NCI-H82 (cell line): ENCODE data around the gene HAUS7.

Source experiments
- DNase-seq: peaks from one replicate; lab custom pipeline; 2025; lab: John Stamatoyannopoulos, UW

Gene HAUS7

GRCh38 chrX:153470411-153471363 is at the start of gene HAUS7:
TSS of gene HAUS7 (minus strand) at chrX:153470576. CDS start at chrX:153470557, 19 bp downstream.
- DNase-seq, result peak; percentile 95

- no peak for DNase-seq
Observed at GRCh38 chrX:153519569-153520286, 49.4 kb upstream of the HAUS7 start.

GRCh38 chrX:153517946-153518834 is 47.8 kb upstream of the HAUS7 start:
- no peak for DNase-seq

GRCh38 chrX:153517423-153517822 is 47.0 kb upstream of the HAUS7 start, which contains the start of gene ATP2B3:
TSS of gene ATP2B3 (plus strand) at chrX:153517642. CDS start at chrX:153536248, 18,606 bp downstream.
- DNase-seq, result peak; percentile 54

GRCh38 chrX:153516073-153516472 is 45.7 kb upstream of the HAUS7 start:
- DNase-seq, result no peak

- DNase-seq, result no peak
Observed at GRCh38 chrX:153515435-153515834, 45.1 kb upstream of the HAUS7 start.

GRCh38 chrX:153514259-153514658 is 43.9 kb upstream of the HAUS7 start:
- DNase-seq, result no peak

- DNase-seq, result no peak
Observed at GRCh38 chrX:153513265-153513664, 42.9 kb upstream of the HAUS7 start.

GRCh38 chrX:153512501-153512893 is 42.1 kb upstream of the HAUS7 start:
- DNase-seq, result no peak

- DNase-seq, result no peak
Observed at GRCh38 chrX:153511784-153512500, 41.6 kb upstream of the HAUS7 start.

- DNase-seq, result no peak
Observed at GRCh38 chrX:153510383-153510782, 40.0 kb upstream of the HAUS7 start.

- DNase-seq, result no peak
Observed at GRCh38 chrX:153509592-153509991, 39.2 kb upstream of the HAUS7 start.

- peak; percentile 89 for DNase-seq
Observed at GRCh38 chrX:153507484-153508178, 37.3 kb upstream of the HAUS7 start.

GRCh38 chrX:153505361-153505760 is 35.0 kb upstream of the HAUS7 start:
- DNase-seq, result no peak

- no peak for DNase-seq
Observed at GRCh38 chrX:153504445-153505016, 34.2 kb upstream of the HAUS7 start.

GRCh38 chrX:153502796-153503195 is 32.4 kb upstream of the HAUS7 start:
- no peak for DNase-seq

GRCh38 chrX:153502131-153502530 is 31.8 kb upstream of the HAUS7 start:
- no peak for DNase-seq

GRCh38 chrX:153501530-153501929 is 31.2 kb upstream of the HAUS7 start:
- no peak for DNase-seq

GRCh38 chrX:153500676-153501280 is 30.4 kb upstream of the HAUS7 start:
- no peak for DNase-seq

GRCh38 chrX:153499876-153500275 is 29.5 kb upstream of the HAUS7 start:
- no peak for DNase-seq
